HG03457 (cell line): ENCODE data around the gene KATNB1.

Experiments
- ATAC-seq: cut with Tn5 transposase; IDR thresholded peaks from one replicate; pipeline ENCODE4 v1.9.1; 2021; ENCODE audit warnings: moderate number of reproducible peaks; ENCODE audit not compliant: unreplicated experiment

KATNB1 gene

GRCh38 chr16:57804111-57804837 is 68.7 kb downstream of the KATNB1 start:
- ATAC-seq = no peak

GRCh38 chr16:57805176-57805575 is 69.6 kb downstream of the KATNB1 start:
- ATAC-seq = no peak
